Upper lobe of right lung (tissue), 1 donor: ENCODE data around the gene CDR2. TPM values are rescaled to one million over a fixed set of nuclear protein-coding genes. Genes with fewer than 3 reads are reported as not detected.
A peak's percentile ranks its signal among the peaks of the same experiment; 100 is the strongest.

Experiments used
- ATAC-seq: fragments of 200-7000 bp; cut with Tn5 transposase; one replicate; pipeline ENCODE4 v1.9.1; 2020; ENCODE audit warnings: mild to moderate bottlenecking, moderate library complexity
- DNase-seq: peaks from one replicate; pipeline ENCODE4 v3.0.0-alpha.2; 2020
- H3K27ac ChIP-seq: fragments of 200-600 bp; one replicate; pipeline ENCODE4 v1.8.0; 2022
- H3K27me3 ChIP-seq: fragments of 200-600 bp; one replicate; pipeline ENCODE4 v1.8.0; 2022; ENCODE audit warnings: mild to moderate bottlenecking
- H3K36me3 ChIP-seq: fragments of 200-600 bp; one replicate; pipeline ENCODE4 v1.8.0; 2022
- H3K4me1 ChIP-seq: fragments of 200-600 bp; one replicate; pipeline ENCODE4 v1.8.0; 2022
- H3K4me3 ChIP-seq: fragments of 200-600 bp; one replicate; pipeline ENCODE4 v1.8.0; 2022; ENCODE audit warnings: mild to moderate bottlenecking
- H3K9me3 ChIP-seq: fragments of 200-600 bp; one replicate; pipeline ENCODE4 v1.8.0; 2022
- CTCF ChIP-seq: fragments of 200-600 bp; IDR thresholded peaks from one replicate; pipeline ENCODE4 v1.8.0; 2022; ENCODE audit warnings: antibody characterized with exemption
- intact Hi-C: fragments of 100-400 bp; cut with DNase I; formaldehyde crosslinking; loops from one replicate; pipeline ENCODE4 v1.11.0; 2022
- long read RNA-seq: library from polyadenylated mRNA; unstranded; transcript quantifications from one replicate; pipeline ENCODE4 v2.0.0, GENCODE V29; 2021
- total RNA-seq: library from RNA; stranded (reverse); fragmentation: NEBNext Ultra II Directional; extraction: Animal tissue kit (Norgen Biotek cat#: 25700); gene quantifications from one replicate; pipeline ENCODE4 v1.2.1, GENCODE V29; 2021
- donor health status: DM: no; HTN: yes; CAD: no; lungs with severe emphysema.

Gene CDR2
- 25.2 TPM for total RNA-seq
- long read RNA-seq, transcript CDR2-202 (4 exons, 711 nt) = minor isoform, 9 of 98 reads
- long read RNA-seq, transcript CDR2-201 (5 exons, 2,702 nt) = major isoform, 58 of 98 reads
- long read RNA-seq, partial matches to known transcripts = 4 of 98 reads
- long read RNA-seq, other reads (novel, unspliced or antisense) = 27 of 98 reads

GRCh38 chr16:22374311-22375116, at the start of gene CDR2:
Gene CDR2, minus strand, starts transcription at chr16:22374619. Its CDS starts 310 bp downstream, at chr16:22374309.
- no peaks in the 10 kb centered on the region for H3K27me3 ChIP-seq
- H3K4me1 ChIP-seq = peaks cover 36% of the 10 kb centered on the region
- intact Hi-C loops = no loop called here
- peak within 1 kb of the TSS; percentile 88 for H3K27ac ChIP-seq
- no peaks in the 10 kb centered on the region for H3K36me3 ChIP-seq
- DNase-seq = peak; percentile 99
- TF ChIP-seq CTCF = no peak
- H3K4me3 ChIP-seq = peak within 1 kb of the TSS; percentile 92
- no peaks in the 10 kb centered on the region for H3K9me3 ChIP-seq
- peak; percentile 98 for ATAC-seq

GRCh38 chr16:22423716-22424115, 49.3 kb upstream of the CDR2 start:
- Histone ChIP-seq H3K36me3 (peaks cover 35% of the 10 kb centered on the region), H3K27ac (peak overlapping the region; percentile 78), H3K27me3 (no peaks in the 10 kb centered on the region), H3K9me3 (no peaks in the 10 kb centered on the region), H3K4me1 (no peaks in the 10 kb centered on the region), H3K4me3 (no peak overlapping the region)
- TF ChIP-seq CTCF = no peak
- ATAC-seq = no peak
- no peak for DNase-seq
- intact Hi-C loops = no loop called here

- no peaks in the 10 kb centered on the region for H3K4me1 ChIP-seq
- no peak for DNase-seq
- ATAC-seq = no peak
- no peak for TF ChIP-seq CTCF
- intact Hi-C loops = no loop called here
- H3K36me3 ChIP-seq = peaks cover 22% of the 10 kb centered on the region
- no peak overlapping the region for H3K27ac ChIP-seq
- H3K4me3 ChIP-seq = no peak overlapping the region
- no peaks in the 10 kb centered on the region for H3K27me3 ChIP-seq
- no peaks in the 10 kb centered on the region for H3K9me3 ChIP-seq
Observed at GRCh38 chr16:22421136-22421535, 46.7 kb upstream of the CDR2 start.

DNA sequence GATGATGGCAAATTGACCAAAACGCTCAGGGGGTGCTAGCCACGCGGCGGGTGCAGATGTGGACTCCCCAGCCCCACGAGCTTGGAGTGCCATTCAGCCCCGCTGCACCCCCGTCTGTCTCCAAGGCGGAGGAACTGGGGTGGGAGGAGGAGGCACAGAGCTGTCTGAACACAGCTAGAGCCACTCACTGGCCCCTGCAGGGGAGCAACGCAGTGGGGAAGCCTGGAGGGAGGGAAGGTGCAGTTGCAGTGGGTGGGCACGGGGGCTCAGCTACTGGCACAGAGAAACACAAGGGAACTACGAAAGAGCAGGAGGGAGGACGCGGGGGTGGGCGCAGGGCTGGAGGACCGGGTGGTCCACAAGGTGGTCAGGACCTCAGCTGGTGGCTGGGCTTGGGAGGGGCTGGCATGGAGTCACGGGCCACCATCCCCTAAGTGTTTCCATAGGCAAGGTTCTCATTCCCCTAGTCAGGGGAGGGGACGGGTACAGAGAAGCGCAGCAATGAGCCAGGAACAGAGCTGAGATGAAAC, 46.3 kb upstream of the CDR2 start:
- no peak for DNase-seq
- intact Hi-C loops = no loop called here

GRCh38 chr16:22419908-22420307, 45.5 kb upstream of the CDR2 start:
- TF ChIP-seq CTCF = no peak
- Histone ChIP-seq H3K4me1 (no peaks in the 10 kb centered on the region), H3K27ac (no peak overlapping the region), H3K36me3 (peaks cover 22% of the 10 kb centered on the region), H3K27me3 (no peaks in the 10 kb centered on the region), H3K9me3 (no peaks in the 10 kb centered on the region), H3K4me3 (no peak overlapping the region)
- no peak for DNase-seq
- intact Hi-C loops = no loop called here
- peak; percentile 9 for ATAC-seq

More for the DNA sequence above, 46.3 kb upstream of the CDR2 start:
- no peaks in the 10 kb centered on the region for H3K4me1 ChIP-seq
- no peaks in the 10 kb centered on the region for H3K27me3 ChIP-seq
- no peak for TF ChIP-seq CTCF
- H3K9me3 ChIP-seq = no peaks in the 10 kb centered on the region
- H3K27ac ChIP-seq = no peak overlapping the region
- H3K4me3 ChIP-seq = no peak overlapping the region
- no peak for ATAC-seq
- peaks cover 22% of the 10 kb centered on the region for H3K36me3 ChIP-seq
